HCT116 (cell line): ENCODE results near the gene ANO9.

Experiments
- ELF1 ChIP-seq: IDR thresholded peaks from 2 replicates; pipeline ENCODE4 v1.6.1; 2012; ENCODE audit warnings: low read depth, borderline replicate concordance
- EZH2 ChIP-seq: fragments of 200-600 bp; sonication (generic); IDR thresholded peaks from 2 replicates; pipeline ENCODE4 v1.6.1; 2017; ENCODE audit warnings: antibody characterized with exemption, mixed run types
- RAD21 ChIP-seq: IDR thresholded peaks from 2 replicates; pipeline ENCODE4 v1.6.1; 2012; ENCODE audit warnings: low read depth, mild to moderate bottlenecking
- YY1 ChIP-seq: IDR thresholded peaks from 2 replicates; pipeline ENCODE4 v1.6.1; 2011; ENCODE audit warnings: low read length, low read depth, moderate library complexity, mild to moderate bottlenecking; ENCODE audit not compliant: insufficient replicate concordance; ENCODE audit errors: extremely low read depth
- TF ChIP-seq, protein P1 (sequence below), 3 experiments: fragments of 200-600 bp in 1 of 3; sonication (generic) in 1 of 3; IDR thresholded peaks in 2 of 3; conservative IDR thresholded peaks in 1 of 3; 2 replicates each; pipeline ENCODE4 v1.5.1; 2012 to 2017; ENCODE audit warnings: low read depth in 2 of 3, low read length in 2 of 3, antibody characterized with exemption in 1 of 3, borderline replicate concordance in 1 of 3, control low read depth in 1 of 3, mild to moderate bottlenecking in 1 of 3, mixed read lengths in 1 of 3, mixed run types in 1 of 3, moderate library complexity in 1 of 3; ENCODE audit not compliant: insufficient read depth in 1 of 3
- TF ChIP-seq, protein P2 (sequence below): IDR thresholded peaks from 2 replicates; pipeline ENCODE4 v1.6.1; 2012; ENCODE audit warnings: low read depth

GRCh38 chr11:382081-382629 is 59.7 kb downstream of the ANO9 start:
- TF ChIP-seq ELF1 = no peak
- TF ChIP-seq, protein P1, sequence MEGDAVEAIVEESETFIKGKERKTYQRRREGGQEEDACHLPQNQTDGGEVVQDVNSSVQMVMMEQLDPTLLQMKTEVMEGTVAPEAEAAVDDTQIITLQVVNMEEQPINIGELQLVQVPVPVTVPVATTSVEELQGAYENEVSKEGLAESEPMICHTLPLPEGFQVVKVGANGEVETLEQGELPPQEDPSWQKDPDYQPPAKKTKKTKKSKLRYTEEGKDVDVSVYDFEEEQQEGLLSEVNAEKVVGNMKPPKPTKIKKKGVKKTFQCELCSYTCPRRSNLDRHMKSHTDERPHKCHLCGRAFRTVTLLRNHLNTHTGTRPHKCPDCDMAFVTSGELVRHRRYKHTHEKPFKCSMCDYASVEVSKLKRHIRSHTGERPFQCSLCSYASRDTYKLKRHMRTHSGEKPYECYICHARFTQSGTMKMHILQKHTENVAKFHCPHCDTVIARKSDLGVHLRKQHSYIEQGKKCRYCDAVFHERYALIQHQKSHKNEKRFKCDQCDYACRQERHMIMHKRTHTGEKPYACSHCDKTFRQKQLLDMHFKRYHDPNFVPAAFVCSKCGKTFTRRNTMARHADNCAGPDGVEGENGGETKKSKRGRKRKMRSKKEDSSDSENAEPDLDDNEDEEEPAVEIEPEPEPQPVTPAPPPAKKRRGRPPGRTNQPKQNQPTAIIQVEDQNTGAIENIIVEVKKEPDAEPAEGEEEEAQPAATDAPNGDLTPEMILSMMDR (IDR thresholded peaks at IDR 0.05 in 2 of 3, conservative IDR thresholded peaks at IDR 0.05 in 1 of 3; ENCODE audit: borderline replicate concordance in 1 of 3, insufficient read depth in 1 of 3, low read depth in 2 of 3, low read length in 2 of 3) = no peak
- TF ChIP-seq, protein P2, sequence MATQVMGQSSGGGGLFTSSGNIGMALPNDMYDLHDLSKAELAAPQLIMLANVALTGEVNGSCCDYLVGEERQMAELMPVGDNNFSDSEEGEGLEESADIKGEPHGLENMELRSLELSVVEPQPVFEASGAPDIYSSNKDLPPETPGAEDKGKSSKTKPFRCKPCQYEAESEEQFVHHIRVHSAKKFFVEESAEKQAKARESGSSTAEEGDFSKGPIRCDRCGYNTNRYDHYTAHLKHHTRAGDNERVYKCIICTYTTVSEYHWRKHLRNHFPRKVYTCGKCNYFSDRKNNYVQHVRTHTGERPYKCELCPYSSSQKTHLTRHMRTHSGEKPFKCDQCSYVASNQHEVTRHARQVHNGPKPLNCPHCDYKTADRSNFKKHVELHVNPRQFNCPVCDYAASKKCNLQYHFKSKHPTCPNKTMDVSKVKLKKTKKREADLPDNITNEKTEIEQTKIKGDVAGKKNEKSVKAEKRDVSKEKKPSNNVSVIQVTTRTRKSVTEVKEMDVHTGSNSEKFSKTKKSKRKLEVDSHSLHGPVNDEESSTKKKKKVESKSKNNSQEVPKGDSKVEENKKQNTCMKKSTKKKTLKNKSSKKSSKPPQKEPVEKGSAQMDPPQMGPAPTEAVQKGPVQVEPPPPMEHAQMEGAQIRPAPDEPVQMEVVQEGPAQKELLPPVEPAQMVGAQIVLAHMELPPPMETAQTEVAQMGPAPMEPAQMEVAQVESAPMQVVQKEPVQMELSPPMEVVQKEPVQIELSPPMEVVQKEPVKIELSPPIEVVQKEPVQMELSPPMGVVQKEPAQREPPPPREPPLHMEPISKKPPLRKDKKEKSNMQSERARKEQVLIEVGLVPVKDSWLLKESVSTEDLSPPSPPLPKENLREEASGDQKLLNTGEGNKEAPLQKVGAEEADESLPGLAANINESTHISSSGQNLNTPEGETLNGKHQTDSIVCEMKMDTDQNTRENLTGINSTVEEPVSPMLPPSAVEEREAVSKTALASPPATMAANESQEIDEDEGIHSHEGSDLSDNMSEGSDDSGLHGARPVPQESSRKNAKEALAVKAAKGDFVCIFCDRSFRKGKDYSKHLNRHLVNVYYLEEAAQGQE = no peak
- TF ChIP-seq EZH2 = no peak
- no peak for TF ChIP-seq RAD21
- TF ChIP-seq YY1 = no peak
